ENCODE measurements around the gene KRTAP10-12.
A peak's percentile ranks its signal among the peaks of the same experiment; 100 is the strongest.

The KRTAP10-12 gene

GRCh38 chr21:44702111-44702972, 5.4 kb downstream of the KRTAP10-12 start:
- WGBS, 2 donors (ENCODE audit: extremely low coverage in 2 of 2, insufficient read length in 2 of 2, insufficient replicate concordance in 1 of 2) = no CpG with 5 or more reads among the region's 22 CpGs
- peaks cover 15 to 75% (median 28%) of the 10 kb centered on the region in 3 experiments for H3K27me3 ChIP-seq (ENCODE audit: control insufficient read depth in 3 of 3, insufficient read depth in 3 of 3, low read depth in 1 of 3, low read length in 3 of 3)
- peak overlapping the region; percentile 72 for H3K9ac ChIP-seq (ENCODE audit: low read depth, low read length, poor library complexity)
- H3K27ac ChIP-seq (replicated peaks; ENCODE audit: low read length) = no peak overlapping the region
- peaks cover 11 to 18% of the 10 kb centered on the region in 2 donors for H3K4me1 ChIP-seq (ENCODE audit: control insufficient read depth in 2 of 2, insufficient read depth in 1 of 2, low read depth in 1 of 2, low read length in 2 of 2)
- H4K8ac ChIP-seq (ENCODE audit: low read depth, low read length) = peak overlapping the region; percentile 65
- H2AK5ac ChIP-seq (ENCODE audit: low read depth, low read length) = peak overlapping the region; percentile 94
- H2BK15ac ChIP-seq (ENCODE audit: low read length) = peak overlapping the region; percentile 97
- no peak overlapping the region for H3K4me2 ChIP-seq (ENCODE audit: insufficient read depth, low read length, poor library complexity, severe bottlenecking)
- peak overlapping the region; percentile 89 for H3K18ac ChIP-seq (ENCODE audit: low read length)
- peak overlapping the region; percentile 93 for H3K23ac ChIP-seq (ENCODE audit: low read depth, low read length, poor library complexity)
- peak overlapping the region; percentile 89 for H3K4ac ChIP-seq (ENCODE audit: low read length)
- no peak overlapping the region for H2AFZ ChIP-seq (ENCODE audit: low read length)
- H2BK12ac ChIP-seq (ENCODE audit: low read length) = peak overlapping the region; percentile 99
- no peak overlapping the region for H2BK120ac ChIP-seq (ENCODE audit: low read depth, low read length)
- no peak for DNase-seq (ENCODE audit: low spot score)
- peaks cover 3% of the 10 kb centered on the region for H3K79me1 ChIP-seq (ENCODE audit: low read depth, low read length)
- peak overlapping the region; percentile 84 for H3K14ac ChIP-seq (ENCODE audit: low read length)
- H3K4me3 ChIP-seq (ENCODE audit: low read length in 2 of 2) = no peak overlapping the region
- H3K9me3 ChIP-seq (replicated peaks in 1 of 2; ENCODE audit: control insufficient read depth in 2 of 2, insufficient read depth in 1 of 2, low read depth in 1 of 2, low read length in 2 of 2) = peaks cover 0 to 6% of the 10 kb centered on the region in 2 donors
- H3K36me3 ChIP-seq (replicated peaks in 1 of 2; ENCODE audit: control insufficient read depth in 2 of 2, insufficient read depth in 2 of 2, low read length in 2 of 2) = no peaks in the 10 kb centered on the region
- no peak overlapping the region for H4K91ac ChIP-seq (ENCODE audit: low read depth, low read length, poor library complexity)
- H2BK5ac ChIP-seq (ENCODE audit: low read length) = peak overlapping the region; percentile 39

DNA sequence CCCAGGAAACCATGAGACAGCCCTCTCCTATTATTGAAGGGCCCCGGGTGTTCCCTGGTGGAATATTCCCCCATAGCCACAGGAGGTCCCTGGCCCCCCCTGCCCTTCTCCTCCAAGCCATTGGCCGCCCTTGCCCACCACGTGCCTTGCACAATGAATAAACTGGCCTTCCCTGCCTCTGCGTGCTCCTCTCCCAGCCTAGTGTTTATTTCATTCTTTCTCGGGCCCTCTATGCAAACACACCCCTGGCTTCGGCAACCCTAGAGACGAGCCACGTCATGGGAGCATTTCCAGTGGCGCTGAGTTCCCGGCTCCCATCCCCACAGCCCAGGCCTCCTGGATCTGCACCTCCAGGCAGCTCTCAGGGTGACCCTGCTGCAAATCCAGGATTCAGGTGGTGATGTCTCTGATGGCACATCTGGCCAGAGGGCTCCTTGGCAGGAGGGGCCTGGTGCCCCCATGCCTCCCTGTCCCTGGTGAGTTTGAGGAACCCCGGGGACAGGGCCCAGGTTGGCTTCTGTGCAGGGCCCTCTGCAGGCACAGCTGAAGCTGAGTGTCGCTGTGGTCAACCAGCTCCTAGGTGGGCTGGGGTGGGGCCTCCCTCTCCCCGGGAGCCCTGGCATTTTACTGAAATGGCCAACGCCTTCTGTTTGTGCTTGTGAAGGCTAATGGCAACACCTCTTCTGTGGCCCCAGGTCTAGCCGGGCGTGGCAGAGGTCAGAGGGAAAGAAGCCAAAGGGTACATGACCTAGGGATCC, 6.2 kb downstream of the KRTAP10-12 start:
- peaks cover 20 to 81% (median 36%) of the 10 kb centered on the region in 3 experiments for H3K27me3 ChIP-seq (ENCODE audit: control insufficient read depth in 3 of 3, insufficient read depth in 3 of 3, low read depth in 1 of 3, low read length in 3 of 3)
- H3K23ac ChIP-seq (ENCODE audit: low read depth, low read length, poor library complexity) = peak overlapping the region; percentile 65
- no peak overlapping the region for H3K4me2 ChIP-seq (ENCODE audit: insufficient read depth, low read length, poor library complexity, severe bottlenecking)
- H3K4ac ChIP-seq (ENCODE audit: low read length) = no peak overlapping the region
- no peak overlapping the region for H4K8ac ChIP-seq (ENCODE audit: low read depth, low read length)
- DNase-seq (ENCODE audit: low spot score) = no peak
- H3K4me1 ChIP-seq (ENCODE audit: control insufficient read depth in 2 of 2, insufficient read depth in 1 of 2, low read depth in 1 of 2, low read length in 2 of 2) = peaks cover 12 to 17% of the 10 kb centered on the region in 2 donors
- no peak overlapping the region for H3K9ac ChIP-seq (ENCODE audit: low read depth, low read length, poor library complexity)
- peak overlapping the region; percentile 89 for H3K18ac ChIP-seq (ENCODE audit: low read length)
- no peak overlapping the region for H3K27ac ChIP-seq (replicated peaks; ENCODE audit: low read length)
- peak overlapping the region; percentile 97 for H2BK15ac ChIP-seq (ENCODE audit: low read length)
- peak overlapping the region; percentile 5 for H2BK5ac ChIP-seq (ENCODE audit: low read length)
- no peak overlapping the region for H4K91ac ChIP-seq (ENCODE audit: low read depth, low read length, poor library complexity)
- peaks cover 0 to 6% of the 10 kb centered on the region in 2 donors for H3K9me3 ChIP-seq (replicated peaks in 1 of 2; ENCODE audit: control insufficient read depth in 2 of 2, insufficient read depth in 1 of 2, low read depth in 1 of 2, low read length in 2 of 2)
- no peak overlapping the region for H2BK12ac ChIP-seq (ENCODE audit: low read length)
- H3K4me3 ChIP-seq (ENCODE audit: low read length in 2 of 2) = no peak overlapping the region
- peak overlapping the region; percentile 94 for H2AK5ac ChIP-seq (ENCODE audit: low read depth, low read length)
- H3K79me1 ChIP-seq (ENCODE audit: low read depth, low read length) = peaks cover 3% of the 10 kb centered on the region
- no CpG with 5 or more reads among the region's 16 CpGs for WGBS, 2 donors (ENCODE audit: extremely low coverage in 2 of 2, insufficient read length in 2 of 2, insufficient replicate concordance in 1 of 2)
- peak overlapping the region; percentile 84 for H3K14ac ChIP-seq (ENCODE audit: low read length)
- H3K36me3 ChIP-seq (replicated peaks in 1 of 2; ENCODE audit: control insufficient read depth in 2 of 2, insufficient read depth in 2 of 2, low read length in 2 of 2) = no peaks in the 10 kb centered on the region
- peak overlapping the region; percentile 91 for H2BK120ac ChIP-seq (ENCODE audit: low read depth, low read length)
- no peak overlapping the region for H2AFZ ChIP-seq (ENCODE audit: low read length)

DNA sequence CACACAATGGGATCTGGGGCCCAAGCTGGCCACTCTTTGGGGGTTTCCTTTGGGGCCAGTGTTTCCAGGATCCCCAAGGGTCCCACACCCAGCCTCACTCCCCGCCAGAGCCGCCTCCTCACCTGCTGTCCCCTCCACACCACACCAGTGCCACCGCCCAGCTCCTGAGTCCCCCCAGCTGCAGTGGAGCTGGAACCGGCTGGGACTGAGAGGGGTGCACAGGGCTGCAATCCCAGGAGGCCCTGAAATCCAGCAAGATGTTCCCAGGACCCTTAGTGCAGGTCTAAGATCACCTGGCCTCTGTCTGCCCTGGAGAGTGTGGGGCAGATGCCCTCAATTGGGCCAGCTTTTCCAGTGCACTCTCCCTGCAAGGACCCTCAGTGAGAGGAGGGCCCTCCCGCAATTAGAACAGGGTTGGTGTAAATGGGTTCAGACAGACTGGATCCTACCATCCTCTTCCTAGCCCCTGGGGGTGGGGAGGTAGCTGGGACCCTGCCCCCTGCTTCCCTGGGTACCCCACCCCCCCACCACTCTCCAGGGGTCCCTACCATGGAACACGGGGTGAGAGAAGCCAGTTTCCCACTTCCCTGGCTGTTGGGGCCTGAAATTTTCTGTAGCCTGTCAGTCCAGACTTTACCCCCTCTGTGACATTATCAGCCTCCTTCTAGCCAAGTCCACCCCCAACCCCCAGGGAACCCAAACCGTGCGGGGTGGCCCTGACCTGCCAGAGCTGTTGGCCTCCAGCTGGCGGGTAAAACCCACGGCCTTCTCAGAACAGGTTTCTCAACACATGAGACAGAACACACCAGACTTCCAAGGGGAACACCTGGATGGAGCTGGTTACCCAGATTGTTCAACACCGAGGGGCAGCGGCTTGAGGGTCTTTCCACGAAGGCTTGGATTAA, 7.0 kb downstream of the KRTAP10-12 start:
- Histone ChIP-seq H3K27ac (replicated peaks; ENCODE audit: low read length) (no peak overlapping the region), H3K4ac (ENCODE audit: low read length) (no peak overlapping the region), H2BK15ac (ENCODE audit: low read length) (no peak overlapping the region), H3K18ac (ENCODE audit: low read length) (peak overlapping the region; percentile 13), H3K4me2 (ENCODE audit: insufficient read depth, low read length, poor library complexity, severe bottlenecking) (no peak overlapping the region), H2AK5ac (ENCODE audit: low read depth, low read length) (peak overlapping the region; percentile 8), H3K23ac (ENCODE audit: low read depth, low read length, poor library complexity) (peak overlapping the region; percentile 65), H3K79me1 (ENCODE audit: low read depth, low read length) (peaks cover 3% of the 10 kb centered on the region), H2BK12ac (ENCODE audit: low read length) (no peak overlapping the region), H2AFZ (ENCODE audit: low read length) (no peak overlapping the region), H2BK5ac (ENCODE audit: low read length) (peak overlapping the region; percentile 5), H2BK120ac (ENCODE audit: low read depth, low read length) (peak overlapping the region; percentile 91), H3K4me3 (ENCODE audit: low read length in 2 of 2) (no peak overlapping the region), H3K4me1 (ENCODE audit: control insufficient read depth in 2 of 2, insufficient read depth in 1 of 2, low read depth in 1 of 2, low read length in 2 of 2) (peaks cover 15 to 21% of the 10 kb centered on the region in 2 donors), H3K27me3 (ENCODE audit: control insufficient read depth in 3 of 3, insufficient read depth in 3 of 3, low read depth in 1 of 3, low read length in 3 of 3) (peaks cover 28 to 85% (median 45%) of the 10 kb centered on the region in 3 experiments), H4K8ac (ENCODE audit: low read depth, low read length) (no peak overlapping the region), H3K9ac (ENCODE audit: low read depth, low read length, poor library complexity) (no peak overlapping the region), H4K91ac (ENCODE audit: low read depth, low read length, poor library complexity) (no peak overlapping the region), H3K14ac (ENCODE audit: low read length) (no peak overlapping the region), H3K9me3 (replicated peaks in 1 of 2; ENCODE audit: control insufficient read depth in 2 of 2, insufficient read depth in 1 of 2, low read depth in 1 of 2, low read length in 2 of 2) (peaks cover 0 to 6% of the 10 kb centered on the region in 2 donors), H3K36me3 (replicated peaks in 1 of 2; ENCODE audit: control insufficient read depth in 2 of 2, insufficient read depth in 2 of 2, low read length in 2 of 2) (no peaks in the 10 kb centered on the region)
- WGBS, 2 donors (ENCODE audit: extremely low coverage in 2 of 2, insufficient read length in 2 of 2, insufficient replicate concordance in 1 of 2) = no CpG with 5 or more reads among the region's 13 CpGs
- DNase-seq (ENCODE audit: low spot score) = no peak

Data from neuronal stem cell (in vitro differentiated cells).